Stimulated activated CD4-positive, alpha-beta T cell treated with anti-CD3 and anti-CD28 coated beads, Interleukin-12 subunit alpha, Interleukin-12 subunit beta, amount 100 ng/mL, for 48 hours (primary cell): ENCODE results near the gene BBOF1.
"Not testable (repeated sequence)": the region's sequence is repeated elsewhere in the genome, so short reads cannot be mapped to it uniquely, and the experiment has no call there.

ENCODE experiments used
- DNase-seq, 3 donors: peaks; one replicate each; pipeline ENCODE4 v3.0.0-alpha.2; 2020; ENCODE audit warnings: low read depth in 2 of 3, low spot score in 1 of 3

BBOF1 gene

GRCh38 chr14:74018586-74019407 lies at the start of gene BBOF1, which contains the start of gene ENTPD5:
TSS of gene BBOF1 (plus strand) at chr14:74019349. CDS start at chr14:74019479, 130 bp downstream.
TSS of gene ENTPD5 (minus strand) at chr14:74019288. CDS start at chr14:73988102, 31,186 bp downstream.
- DNase-seq, result peak; percentile 53 to 78 (median 68)

- DNase-seq, result no peak
These were observed 45.7 kb upstream of the BBOF1 start for GRCh38 chr14:73973497-73973896.

GRCh38 chr14:73976125-73976524 lies 43.0 kb upstream of the BBOF1 start:
- DNase-seq, result no peak

- no peak for DNase-seq
These were observed 41.3 kb upstream of the BBOF1 start for GRCh38 chr14:73977896-73978295.

- DNase-seq, result no peak
These were observed 31.1 kb upstream of the BBOF1 start for GRCh38 chr14:73988065-73988464.

- not testable (repeated sequence) for DNase-seq
These were observed 30.5 kb upstream of the BBOF1 start for GRCh38 chr14:73988656-73989055.

- DNase-seq, result no peak
These were observed 28.1 kb upstream of the BBOF1 start for GRCh38 chr14:73991092-73991491.

- DNase-seq, result not testable (repeated sequence)
These were observed 24.2 kb upstream of the BBOF1 start for GRCh38 chr14:73994926-73995325.

- DNase-seq, result no peak
These were observed 23.2 kb upstream of the BBOF1 start for GRCh38 chr14:73995977-73996378.

- no peak for DNase-seq
These were observed 22.4 kb upstream of the BBOF1 start for GRCh38 chr14:73996731-73997107.

GRCh38 chr14:73997108-73997943 lies 21.8 kb upstream of the BBOF1 start:
- DNase-seq, result no peak

GRCh38 chr14:73997944-73998447 lies 21.2 kb upstream of the BBOF1 start:
- DNase-seq, result no peak

- DNase-seq, result no peak
These were observed 20.4 kb upstream of the BBOF1 start for GRCh38 chr14:73998726-73999125.

- DNase-seq, result not testable (repeated sequence)
These were observed 13.5 kb upstream of the BBOF1 start for GRCh38 chr14:74005664-74006063.

GRCh38 chr14:74008843-74009499 lies 10.2 kb upstream of the BBOF1 start:
- no peak for DNase-seq

GRCh38 chr14:74014299-74014698 lies 4.8 kb upstream of the BBOF1 start:
- no peak for DNase-seq

- no peak for DNase-seq
These were observed 4.0 kb upstream of the BBOF1 start for GRCh38 chr14:74015176-74015575.

- no peak for DNase-seq
These were observed 3.2 kb upstream of the BBOF1 start for GRCh38 chr14:74015963-74016362.

- DNase-seq, result peak in 1 of 3 donors; percentile 7
These were observed 969 bp upstream of the BBOF1 start for GRCh38 chr14:74018174-74018585.

GRCh38 chr14:74019408-74020137 lies 424 bp downstream of the BBOF1 start:
- DNase-seq, result no peak

- DNase-seq, result no peak
These were observed 3.2 kb downstream of the BBOF1 start for GRCh38 chr14:74022346-74022745.
